Measurements from ENCODE around the gene PCBP4. TPM values are rescaled to one million over a fixed set of nuclear protein-coding genes. Genes with fewer than 3 reads are reported as not detected.

PCBP4 gene
- total and polyA plus RNA-seq, 2 donors (not counting 1 experiment from before 2014, with no cell fraction given), result 15.3 to 25.6 TPM

- WGBS (ENCODE audit: insufficient coverage), result 93% methylated on average over 2 of the region's 2 CpGs
- no peak overlapping the region for H3K27ac Mint-ChIP-seq
- Histone ChIP-seq H4K20me1 (ENCODE audit: control insufficient read depth, insufficient read depth, low read length, poor library complexity, severe bottlenecking) (peaks cover 7% of the 10 kb centered on the region), H3K9ac (ENCODE audit: low read length) (no peak overlapping the region), H3K36me3 (replicated peaks in 1 of 2; ENCODE audit: control extremely low read depth in 1 of 2, control insufficient read depth in 1 of 2, extremely low read depth in 1 of 2, insufficient read depth in 2 of 2, low read length in 1 of 2) (peaks cover 0 to 1% of the 10 kb centered on the region in 2 experiments), H3K4me2 (replicated peaks; ENCODE audit: low read depth, low read length, poor library complexity, severe bottlenecking) (no peak overlapping the region), H3K4me1 (ENCODE audit: control insufficient read depth in 2 of 2, insufficient read depth in 2 of 2, low read length in 2 of 2) (peaks cover 11 to 17% of the 10 kb centered on the region in 2 donors), H3K4me3 (ENCODE audit: control extremely low read depth in 1 of 5, extremely low read depth in 1 of 5, insufficient read depth in 1 of 5, low read depth in 2 of 5, low read length in 4 of 5) (no peak overlapping the region), H2AFZ (ENCODE audit: insufficient read depth, low read depth, low read length, poor library complexity, severe bottlenecking) (no peak overlapping the region), H3K27ac (ENCODE audit: low read length in 2 of 2) (no peak overlapping the region), H3K9me3 (ENCODE audit: control extremely low read depth in 1 of 3, control insufficient read depth in 2 of 3, insufficient read depth in 1 of 3, low read length in 2 of 3) (no peaks in the 10 kb centered on the region), H3K27me3 (replicated peaks in 1 of 4; ENCODE audit: control extremely low read depth in 1 of 4, control insufficient read depth in 3 of 4, insufficient read depth in 4 of 4, low read length in 3 of 4) (no peaks in the 10 kb centered on the region), H3K79me2 (ENCODE audit: control insufficient read depth, insufficient read depth, low read length) (peaks cover 9% of the 10 kb centered on the region)
- ATAC-seq (ENCODE audit: low read depth) (no peak), DNase-seq (no peak)
- ChIA-PET CTCF (interaction anchor here (1.7 to 5.7 kb wide), 7 partner anchors 53 to 448 kb away, joined by 6 to 166 read pairs (median 13); partner anchors contain the start of gene POC1A), POLR2A (no interaction called here)
- TF ChIP-seq, protein P1, sequence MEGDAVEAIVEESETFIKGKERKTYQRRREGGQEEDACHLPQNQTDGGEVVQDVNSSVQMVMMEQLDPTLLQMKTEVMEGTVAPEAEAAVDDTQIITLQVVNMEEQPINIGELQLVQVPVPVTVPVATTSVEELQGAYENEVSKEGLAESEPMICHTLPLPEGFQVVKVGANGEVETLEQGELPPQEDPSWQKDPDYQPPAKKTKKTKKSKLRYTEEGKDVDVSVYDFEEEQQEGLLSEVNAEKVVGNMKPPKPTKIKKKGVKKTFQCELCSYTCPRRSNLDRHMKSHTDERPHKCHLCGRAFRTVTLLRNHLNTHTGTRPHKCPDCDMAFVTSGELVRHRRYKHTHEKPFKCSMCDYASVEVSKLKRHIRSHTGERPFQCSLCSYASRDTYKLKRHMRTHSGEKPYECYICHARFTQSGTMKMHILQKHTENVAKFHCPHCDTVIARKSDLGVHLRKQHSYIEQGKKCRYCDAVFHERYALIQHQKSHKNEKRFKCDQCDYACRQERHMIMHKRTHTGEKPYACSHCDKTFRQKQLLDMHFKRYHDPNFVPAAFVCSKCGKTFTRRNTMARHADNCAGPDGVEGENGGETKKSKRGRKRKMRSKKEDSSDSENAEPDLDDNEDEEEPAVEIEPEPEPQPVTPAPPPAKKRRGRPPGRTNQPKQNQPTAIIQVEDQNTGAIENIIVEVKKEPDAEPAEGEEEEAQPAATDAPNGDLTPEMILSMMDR (IDR thresholded peaks at IDR 0.05), result no peak
- no peak overlapping the region for H3K4me3 Mint-ChIP-seq
- peaks cover 15% of the 10 kb centered on the region for H3K4me1 Mint-ChIP-seq
- no peaks in the 10 kb centered on the region for H3K9me3 Mint-ChIP-seq (ENCODE audit: insufficient read depth)
- peaks cover 6% of the 10 kb centered on the region for H3K27me3 Mint-ChIP-seq
- intact Hi-C loops (cut with micrococcal nuclease), result loop anchor here (2.0 to 5.0 kb wide), 2 partner anchors 277 to 339 kb away; partner anchors contain the start of gene WDR82
Measured at GRCh38 chr3:51999846-52000245, 32.6 kb upstream of the PCBP4 start.

DNA sequence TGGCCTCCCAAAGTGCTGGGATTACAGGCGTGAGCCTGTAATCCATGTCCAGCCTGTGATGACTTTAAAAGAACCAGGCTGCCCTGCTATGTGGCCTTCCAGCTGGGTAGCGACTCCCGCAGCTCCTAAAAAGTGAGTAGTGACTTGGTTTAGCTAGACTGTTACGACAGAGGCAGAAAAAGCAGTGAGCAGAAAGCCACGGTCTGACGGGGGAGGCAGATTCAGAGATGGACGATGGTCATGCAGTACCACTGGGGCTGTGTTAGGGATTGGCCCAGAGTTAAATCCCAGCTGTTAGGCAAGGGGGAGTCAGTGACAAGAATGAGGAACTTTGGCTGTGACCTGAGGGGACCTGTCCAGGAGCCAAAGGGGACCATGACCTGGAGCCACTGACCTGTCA is 31.5 kb upstream of the PCBP4 start:
- intact Hi-C loops (cut with micrococcal nuclease), result loop anchor here (5.0 kb wide), 1 partner anchor 279 kb away; the partner anchor contains the start of gene WDR82
- no peak overlapping the region for H3K4me3 ChIP-seq (ENCODE audit: control extremely low read depth in 1 of 5, extremely low read depth in 1 of 5, insufficient read depth in 1 of 5, low read depth in 2 of 5, low read length in 4 of 5)
- DNase-seq (no peak), ATAC-seq (ENCODE audit: low read depth) (no peak)
- no peaks in the 10 kb centered on the region for H3K9me3 ChIP-seq (ENCODE audit: control extremely low read depth in 1 of 3, control insufficient read depth in 2 of 3, insufficient read depth in 1 of 3, low read length in 2 of 3)
- no peaks in the 10 kb centered on the region for H3K9me3 Mint-ChIP-seq (ENCODE audit: insufficient read depth)
- 93% methylated on average over 6 of the region's 7 CpGs for WGBS (ENCODE audit: insufficient coverage)
- H2AFZ ChIP-seq (ENCODE audit: insufficient read depth, low read depth, low read length, poor library complexity, severe bottlenecking), result no peak overlapping the region
- H3K79me2 ChIP-seq (ENCODE audit: control insufficient read depth, insufficient read depth, low read length), result peaks cover 17% of the 10 kb centered on the region
- H3K27me3 ChIP-seq (replicated peaks in 1 of 4; ENCODE audit: control extremely low read depth in 1 of 4, control insufficient read depth in 3 of 4, insufficient read depth in 4 of 4, low read length in 3 of 4), result no peaks in the 10 kb centered on the region
- peaks cover 6% of the 10 kb centered on the region for H3K27me3 Mint-ChIP-seq
- no peak overlapping the region for H3K27ac ChIP-seq (ENCODE audit: low read length in 2 of 2)
- ChIA-PET CTCF (interaction anchor here (0.9 to 2.1 kb wide), 6 partner anchors 54 to 448 kb away, joined by 3 to 8 read pairs (median 5); no protein-coding TSS in a partner anchor), POLR2A (no interaction called here)
- peaks cover 0 to 11% of the 10 kb centered on the region in 2 experiments for H3K36me3 ChIP-seq (replicated peaks in 1 of 2; ENCODE audit: control extremely low read depth in 1 of 2, control insufficient read depth in 1 of 2, extremely low read depth in 1 of 2, insufficient read depth in 2 of 2, low read length in 1 of 2)
- no peak overlapping the region for H3K4me3 Mint-ChIP-seq
- H3K9ac ChIP-seq (ENCODE audit: low read length), result no peak overlapping the region
- peaks cover 25% of the 10 kb centered on the region for H3K4me1 Mint-ChIP-seq
- H3K27ac Mint-ChIP-seq, result no peak overlapping the region
- peaks cover 19 to 27% of the 10 kb centered on the region in 2 donors for H3K4me1 ChIP-seq (ENCODE audit: control insufficient read depth in 2 of 2, insufficient read depth in 2 of 2, low read length in 2 of 2)
- H3K4me2 ChIP-seq (replicated peaks; ENCODE audit: low read depth, low read length, poor library complexity, severe bottlenecking), result no peak overlapping the region
- peaks cover 17% of the 10 kb centered on the region for H4K20me1 ChIP-seq (ENCODE audit: control insufficient read depth, insufficient read depth, low read length, poor library complexity, severe bottlenecking)
- TF ChIP-seq, protein P1 (IDR thresholded peaks at IDR 0.05), result no peak
- TF ChIP-seq EZH2 (IDR thresholded peaks at IDR 0.05; ENCODE audit: borderline replicate concordance, insufficient read depth, low read depth, low read length, poor library complexity, severe bottlenecking), result no peak

Data from B cell (primary cell).